Vagina (tissue), 2 donors: ENCODE results near the gene YPEL4. TPM values are rescaled to one million over a fixed set of nuclear protein-coding genes. Genes with fewer than 3 reads are reported as not detected.
A peak's percentile ranks its signal among the peaks of the same experiment; 100 is the strongest.
"Not testable (repeated sequence)": the region's sequence is repeated elsewhere in the genome, so short reads cannot be mapped to it uniquely, and the experiment has no call there.

ENCODE experiments used
- DNase-seq, 2 donors: peaks; one replicate each; pipeline ENCODE4 v3.0.0-alpha.2; 2017; ENCODE audit errors: extremely low spot score in 2 of 2
- H3K27ac ChIP-seq: fragments of 200-600 bp; sonication (generic); one replicate; pipeline ENCODE4 v1.5.1; 2019
- H3K27me3 ChIP-seq: fragments of 200-600 bp; sonication (generic); one replicate; pipeline ENCODE4 v1.5.1; 2019
- H3K36me3 ChIP-seq, 2 donors: fragments of 200-600 bp; sonication (generic); one replicate each; pipeline ENCODE4 v1.5.1; 2017 to 2019
- H3K4me1 ChIP-seq: fragments of 200-600 bp; sonication (generic); one replicate; pipeline ENCODE4 v1.5.1; 2019
- H3K4me3 ChIP-seq, 2 donors: fragments of 200-600 bp; sonication (generic); 1 replicate in 1 of 2; 2 replicates in 1 of 2; pipeline ENCODE4 v1.5.1; 2016 to 2019
- H3K9me3 ChIP-seq: fragments of 200-600 bp; sonication (generic); one replicate; pipeline ENCODE4 v1.5.1; 2019
- POLR2A ChIP-seq, 2 donors: fragments of 450-650 bp; IDR thresholded peaks; one replicate each; pipeline ENCODE4 v1.6.1; 2017; ENCODE audit warnings: antibody characterized with exemption in 2 of 2, mild to moderate bottlenecking in 2 of 2, moderate library complexity in 2 of 2
- POLR2AphosphoS5 ChIP-seq, 2 donors: sonication (generic); formaldehyde crosslinking; IDR thresholded peaks; one replicate each; pipeline ENCODE4 v1.9.0; 2017; ENCODE audit warnings: antibody characterized with exemption in 2 of 2, mild to moderate bottlenecking in 2 of 2, low read depth in 1 of 2; ENCODE audit not compliant: insufficient read depth in 1 of 2
- intact Hi-C: fragments of 100-400 bp; cut with DNase I; formaldehyde crosslinking; loops from one replicate; pipeline ENCODE4 v1.15.1; 2023
- total RNA-seq: library from RNA; depleted of rRNA; stranded (reverse); fragments of >200 nt; gene quantifications from one replicate; pipeline ENCODE4 v1.2.3, GENCODE V29; 2016
- TF ChIP-seq, protein P1 (sequence below), 3 experiments: fragments of 450-650 bp in 2 of 3; fragments of 200-600 bp in 1 of 3; sonication (generic) in 1 of 3; IDR thresholded peaks; one replicate each; pipeline ENCODE4 v1.5.1; 2017 to 2019; ENCODE audit warnings: antibody characterized with exemption in 3 of 3, mild to moderate bottlenecking in 2 of 3, moderate library complexity in 2 of 3

Gene YPEL4, protein sequence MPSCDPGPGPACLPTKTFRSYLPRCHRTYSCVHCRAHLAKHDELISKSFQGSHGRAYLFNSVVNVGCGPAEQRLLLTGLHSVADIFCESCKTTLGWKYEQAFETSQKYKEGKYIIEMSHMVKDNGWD
- 2.7 TPM for total RNA-seq

DNA sequence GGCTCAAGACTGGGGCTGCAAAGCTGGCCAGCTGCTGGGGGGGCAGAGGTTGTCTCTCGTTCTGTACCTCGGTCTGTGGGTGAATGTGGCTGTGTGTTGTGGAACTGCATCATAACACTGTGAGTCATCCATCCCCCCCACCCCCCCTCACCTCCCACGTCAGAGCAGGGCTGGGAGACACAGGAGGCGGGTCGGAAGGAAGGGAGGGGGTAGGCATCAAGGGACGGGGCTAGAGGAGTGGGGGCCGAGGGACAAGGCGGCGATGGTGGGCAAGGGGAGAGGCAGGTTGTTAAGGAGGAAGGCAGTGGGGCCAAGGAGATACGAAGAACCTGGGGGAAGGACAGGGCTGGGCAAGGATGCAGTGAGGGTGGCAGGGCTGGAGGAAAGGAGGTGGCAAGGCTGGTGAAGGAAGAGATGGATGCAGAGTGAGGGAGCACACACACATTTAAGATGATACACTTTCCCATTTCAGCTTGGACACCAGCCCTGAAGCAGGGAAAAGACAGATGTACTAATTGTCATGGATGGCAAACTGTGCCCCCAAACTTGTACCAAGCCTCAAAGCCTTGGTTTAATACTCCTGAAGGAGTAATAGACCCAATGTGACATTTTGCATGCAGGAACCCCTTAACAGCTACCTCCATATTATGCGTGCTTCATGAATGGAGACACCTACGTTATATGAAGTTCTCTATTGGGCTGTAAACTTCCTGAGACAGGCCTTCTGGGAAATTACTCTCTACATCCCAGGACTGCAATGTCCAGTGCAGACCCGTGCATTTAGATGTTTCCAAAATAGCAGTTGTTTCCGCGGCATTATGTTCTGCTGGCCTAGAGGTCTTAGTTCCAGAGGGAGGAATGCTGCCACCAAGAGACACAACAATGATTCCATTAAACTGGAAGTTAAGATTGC is at the start of gene YPEL4:
Gene YPEL4 (minus strand): TSS at position 87 of the 913 bp plus-strand sequence. CDS start 2,805 bp downstream, outside the sequence.
- DNase-seq, result no peak
- no peak for TF ChIP-seq POLR2A (IDR thresholded peaks at IDR 0.05)
- TF ChIP-seq POLR2AphosphoS5 (IDR thresholded peaks at IDR 0.05; ENCODE audit: insufficient read depth in 1 of 2, low read depth in 1 of 2), result peak in 1 of 2 donors; percentile 44
- TF ChIP-seq, protein P1, sequence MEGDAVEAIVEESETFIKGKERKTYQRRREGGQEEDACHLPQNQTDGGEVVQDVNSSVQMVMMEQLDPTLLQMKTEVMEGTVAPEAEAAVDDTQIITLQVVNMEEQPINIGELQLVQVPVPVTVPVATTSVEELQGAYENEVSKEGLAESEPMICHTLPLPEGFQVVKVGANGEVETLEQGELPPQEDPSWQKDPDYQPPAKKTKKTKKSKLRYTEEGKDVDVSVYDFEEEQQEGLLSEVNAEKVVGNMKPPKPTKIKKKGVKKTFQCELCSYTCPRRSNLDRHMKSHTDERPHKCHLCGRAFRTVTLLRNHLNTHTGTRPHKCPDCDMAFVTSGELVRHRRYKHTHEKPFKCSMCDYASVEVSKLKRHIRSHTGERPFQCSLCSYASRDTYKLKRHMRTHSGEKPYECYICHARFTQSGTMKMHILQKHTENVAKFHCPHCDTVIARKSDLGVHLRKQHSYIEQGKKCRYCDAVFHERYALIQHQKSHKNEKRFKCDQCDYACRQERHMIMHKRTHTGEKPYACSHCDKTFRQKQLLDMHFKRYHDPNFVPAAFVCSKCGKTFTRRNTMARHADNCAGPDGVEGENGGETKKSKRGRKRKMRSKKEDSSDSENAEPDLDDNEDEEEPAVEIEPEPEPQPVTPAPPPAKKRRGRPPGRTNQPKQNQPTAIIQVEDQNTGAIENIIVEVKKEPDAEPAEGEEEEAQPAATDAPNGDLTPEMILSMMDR (IDR thresholded peaks at IDR 0.05), result no peak
- no peaks in the 10 kb centered on the region for H3K27me3 ChIP-seq
- H3K27ac ChIP-seq, result peak within 1 kb of the TSS; percentile 74
- intact Hi-C loops, result loop anchor here (10.0 kb wide), 2 partner anchors 195 to 325 kb away; partner anchors contain the start of gene TNKS1BP1
- peaks cover 51% of the 10 kb centered on the region for H3K4me1 ChIP-seq
- no peaks in the 10 kb centered on the region for H3K9me3 ChIP-seq
- H3K4me3 ChIP-seq, result peak within 1 kb of the TSS; percentile 42 to 50
- no peaks in the 10 kb centered on the region for H3K36me3 ChIP-seq

DNA sequence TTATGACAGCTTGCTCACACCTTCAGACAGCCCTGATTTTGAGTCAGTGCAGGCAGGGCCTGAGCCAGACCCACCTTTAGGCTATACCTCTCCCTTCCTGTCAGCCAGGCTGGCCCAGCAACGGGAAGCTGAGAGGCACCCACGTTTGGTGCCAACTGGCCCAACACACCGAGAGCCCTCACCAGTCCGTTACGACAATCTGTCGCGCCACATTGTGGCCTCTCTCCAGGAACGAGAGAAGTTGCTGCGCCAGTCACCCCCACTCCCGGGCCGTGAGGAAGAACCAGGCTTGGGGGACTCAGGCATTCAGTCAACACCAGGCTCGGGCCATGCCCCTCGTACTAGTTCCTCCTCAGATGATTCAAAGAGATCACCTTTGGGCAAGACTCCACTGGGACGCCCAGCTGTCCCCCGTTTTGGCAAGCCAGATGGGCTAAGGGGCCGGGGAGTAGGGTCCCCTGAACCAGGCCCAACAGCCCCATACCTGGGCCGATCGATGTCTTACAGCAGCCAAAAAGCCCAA is 49.2 kb upstream of the YPEL4 start:
- Histone ChIP-seq H3K36me3 (peaks cover 0 to 87% of the 10 kb centered on the region in 2 donors), H3K9me3 (no peaks in the 10 kb centered on the region)
- DNase-seq, result no peak

DNA sequence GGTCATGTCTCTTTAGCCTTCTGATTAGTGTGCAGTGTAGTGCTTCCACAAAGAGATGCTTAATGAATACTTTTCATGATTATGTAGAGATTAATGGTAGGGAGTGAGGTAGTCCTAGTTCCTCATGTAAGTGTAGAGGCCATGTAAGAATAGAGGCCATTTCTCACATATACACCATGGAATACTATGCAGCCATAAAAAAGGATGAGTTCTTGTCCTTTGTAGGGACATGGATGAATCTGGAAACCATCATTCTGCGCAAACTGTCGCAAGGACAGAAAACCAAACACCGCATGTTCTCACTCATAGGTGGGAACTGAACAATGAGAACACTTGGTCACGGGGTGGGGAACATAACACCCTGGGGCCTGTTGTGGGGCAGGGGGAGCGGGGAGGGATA is 40.8 kb upstream of the YPEL4 start:
- H3K27ac ChIP-seq, H3K4me1 ChIP-seq, H3K4me3 ChIP-seq, intact Hi-C loops, DNase-seq, H3K9me3 ChIP-seq, H3K27me3 ChIP-seq: not testable (repeated sequence)
- H3K36me3 ChIP-seq, result peaks cover 0 to 82% of the 10 kb centered on the region in 2 donors

More for the DNA sequence above, 49.2 kb upstream of the YPEL4 start:
- no peaks in the 10 kb centered on the region for H3K4me1 ChIP-seq
- intact Hi-C loops, result no loop called here
- H3K27me3 ChIP-seq, result no peaks in the 10 kb centered on the region
- no peak overlapping the region for H3K4me3 ChIP-seq
- no peak overlapping the region for H3K27ac ChIP-seq
- TF ChIP-seq, protein P1 (IDR thresholded peaks at IDR 0.05), result no peak
- TF ChIP-seq POLR2A (IDR thresholded peaks at IDR 0.05), result no peak
- TF ChIP-seq POLR2AphosphoS5 (IDR thresholded peaks at IDR 0.05; ENCODE audit: insufficient read depth in 1 of 2, low read depth in 1 of 2), result no peak

DNA sequence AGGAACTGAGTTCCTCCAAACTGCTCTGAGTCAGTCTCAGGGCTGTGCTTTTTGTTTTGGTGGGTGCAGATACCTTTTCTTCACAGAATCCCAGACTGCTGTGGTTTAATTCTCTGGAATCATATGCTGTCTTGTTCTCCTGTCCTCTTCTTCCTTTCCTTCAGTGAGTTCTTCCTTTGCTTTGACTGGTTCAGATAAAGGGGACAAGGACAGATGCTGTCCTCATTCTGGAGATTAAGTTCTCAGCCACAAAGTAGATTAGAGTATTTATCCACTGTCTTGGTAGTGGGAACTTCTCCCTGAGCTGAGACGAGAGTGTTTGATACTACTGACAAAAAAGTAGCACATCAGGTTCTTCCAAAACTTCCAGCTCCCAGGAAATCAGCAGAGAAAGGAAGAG is 31.5 kb upstream of the YPEL4 start:
- Histone ChIP-seq H3K9me3 (no peaks in the 10 kb centered on the region), H3K36me3 (peaks cover 0 to 52% of the 10 kb centered on the region in 2 donors), H3K27me3 (no peaks in the 10 kb centered on the region), H3K4me1 (peaks cover 53% of the 10 kb centered on the region), H3K27ac (peak overlapping the region; percentile 1), H3K4me3 (no peak overlapping the region)
- intact Hi-C loops, result no loop called here
- TF ChIP-seq, protein P1 (IDR thresholded peaks at IDR 0.05), result no peak
- TF ChIP-seq POLR2A (IDR thresholded peaks at IDR 0.05) (no peak), POLR2AphosphoS5 (IDR thresholded peaks at IDR 0.05; ENCODE audit: insufficient read depth in 1 of 2, low read depth in 1 of 2) (no peak)
- DNase-seq, result no peak

DNA sequence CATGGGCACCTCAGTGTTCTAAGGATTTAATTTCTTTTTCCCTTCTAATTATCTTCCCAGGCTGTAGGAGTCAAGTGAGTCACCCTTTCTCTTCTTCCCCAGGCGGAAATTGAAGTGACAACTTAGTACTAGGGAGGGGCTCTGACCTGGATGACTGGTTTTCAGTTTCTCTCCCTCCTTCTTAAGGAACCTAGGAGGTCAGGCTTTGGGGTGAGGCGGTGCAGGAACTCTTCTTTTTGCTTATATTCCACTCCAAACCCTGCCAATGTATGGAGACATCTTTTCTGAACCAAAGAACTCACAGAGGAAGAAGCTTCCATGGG is 30.8 kb upstream of the YPEL4 start:
- peak overlapping the region; percentile 9 for H3K27ac ChIP-seq
- peaks cover 60% of the 10 kb centered on the region for H3K4me1 ChIP-seq
- no peak overlapping the region for H3K4me3 ChIP-seq
- no peaks in the 10 kb centered on the region for H3K9me3 ChIP-seq
- TF ChIP-seq POLR2A (IDR thresholded peaks at IDR 0.05) (no peak), POLR2AphosphoS5 (IDR thresholded peaks at IDR 0.05; ENCODE audit: insufficient read depth in 1 of 2, low read depth in 1 of 2) (peak in 1 of 2 donors; percentile 53)
- intact Hi-C loops, result no loop called here
- H3K36me3 ChIP-seq, result peaks cover 0 to 46% of the 10 kb centered on the region in 2 donors
- DNase-seq, result no peak
- H3K27me3 ChIP-seq, result no peaks in the 10 kb centered on the region
